ENCODE measurements around the gene SGSH. TPM values are rescaled to one million over a fixed set of nuclear protein-coding genes. Genes with fewer than 3 reads are reported as not detected.

SGSH gene
- total RNA-seq, 1 donor from 2014 or later = 57.8 TPM

DNA sequence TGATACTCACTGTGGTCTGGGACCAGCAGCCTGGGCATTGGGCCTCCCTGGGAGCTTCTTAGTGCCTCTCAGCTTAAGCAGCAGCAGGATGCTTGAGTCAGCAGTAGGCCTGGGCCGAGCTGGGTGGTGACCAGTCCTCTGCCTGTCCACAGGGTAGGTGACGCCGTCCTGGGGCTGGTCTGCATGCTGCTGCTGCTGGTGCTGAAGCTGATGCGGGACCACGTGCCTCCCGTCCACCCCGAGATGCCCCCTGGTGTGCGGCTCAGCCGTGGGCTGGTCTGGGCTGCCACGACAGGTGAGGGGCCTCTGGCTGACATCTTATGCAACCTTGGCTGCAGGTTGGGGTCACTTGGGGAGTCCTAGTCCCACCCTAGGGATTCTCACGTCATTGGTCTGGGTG, 7.5 kb upstream of the SGSH start:
- DNase-seq (no peak), ATAC-seq (no peak)
- H3K9me3 ChIP-seq = peaks cover 13% of the 10 kb centered on the region
- no peak overlapping the region for H3K4me3 ChIP-seq
- no peak overlapping the region for H3K27ac ChIP-seq
- no peaks in the 10 kb centered on the region for H3K4me1 ChIP-seq
- H3K36me3 ChIP-seq = peaks cover 37% of the 10 kb centered on the region
- no peaks in the 10 kb centered on the region for H3K27me3 ChIP-seq (ENCODE audit: low read depth)
- no peak for TF ChIP-seq CTCF (IDR thresholded peaks at IDR 0.05)
- intact Hi-C loops (cut with DNase I) = no loop called here

- Histone ChIP-seq H3K27ac (no peak overlapping the region), H3K27me3 (ENCODE audit: low read depth) (no peaks in the 10 kb centered on the region), H3K9me3 (peaks cover 8% of the 10 kb centered on the region), H3K4me1 (no peaks in the 10 kb centered on the region), H3K36me3 (peaks cover 37% of the 10 kb centered on the region), H3K4me3 (no peak overlapping the region)
- intact Hi-C loops (cut with DNase I) = no loop called here
- DNase-seq = no peak
- no peak for TF ChIP-seq CTCF (IDR thresholded peaks at IDR 0.05)
- ATAC-seq = no peak
Measured at GRCh38 chr17:80227156-80227555, 7.0 kb upstream of the SGSH start.

GRCh38 chr17:80225230-80225629, 5.1 kb upstream of the SGSH start:
- Histone ChIP-seq H3K27me3 (ENCODE audit: low read depth) (no peaks in the 10 kb centered on the region), H3K4me3 (no peak overlapping the region), H3K9me3 (no peaks in the 10 kb centered on the region), H3K36me3 (peaks cover 31% of the 10 kb centered on the region), H3K27ac (no peak overlapping the region), H3K4me1 (peaks cover 11% of the 10 kb centered on the region)
- DNase-seq = no peak
- no peak for TF ChIP-seq CTCF (IDR thresholded peaks at IDR 0.05)
- ATAC-seq = no peak
- intact Hi-C loops (cut with DNase I) = no loop called here

- intact Hi-C loops (cut with DNase I) = no loop called here
- H3K27me3 ChIP-seq (ENCODE audit: low read depth) = no peaks in the 10 kb centered on the region
- TF ChIP-seq CTCF (IDR thresholded peaks at IDR 0.05) = no peak
Measured at GRCh38 chr17:80224683-80225082, 4.5 kb upstream of the SGSH start.

GRCh38 chr17:80223838-80224497, 3.8 kb upstream of the SGSH start:
- Histone ChIP-seq H3K27me3 (ENCODE audit: low read depth) (no peaks in the 10 kb centered on the region), H3K36me3 (peaks cover 26% of the 10 kb centered on the region), H3K9me3 (no peaks in the 10 kb centered on the region), H3K27ac (no peak overlapping the region), H3K4me1 (peaks cover 16% of the 10 kb centered on the region), H3K4me3 (no peak overlapping the region)
- intact Hi-C loops (cut with DNase I) = no loop called here
- ATAC-seq = no peak
- DNase-seq = no peak
- no peak for TF ChIP-seq CTCF (IDR thresholded peaks at IDR 0.05)

More at GRCh38 chr17:80224683-80225082, 4.5 kb upstream of the SGSH start:
- Histone ChIP-seq H3K4me3 (no peak overlapping the region), H3K9me3 (no peaks in the 10 kb centered on the region), H3K4me1 (peaks cover 11% of the 10 kb centered on the region), H3K27ac (no peak overlapping the region), H3K36me3 (peaks cover 31% of the 10 kb centered on the region)
- no peak for ATAC-seq
- DNase-seq = no peak

Measured in lower lobe of right lung (tissue), 2 donors.